PFSK-1 (cell line): Measurements from ENCODE around the gene IP6K1.

Experiments
- FOXP2 ChIP-seq: optimal IDR thresholded peaks from 2 replicates; pipeline ENCODE3; 2011; ENCODE audit warnings: borderline replicate concordance, control low read depth, inconsistent platforms; ENCODE audit not compliant: insufficient read depth; ENCODE audit errors: extremely low read length, extremely low read depth
- POLR2AphosphoS5 ChIP-seq: IDR thresholded peaks from 2 replicates; pipeline ENCODE4 v1.6.1; 2012; ENCODE audit warnings: low read depth, mild to moderate bottlenecking, control low read depth, low read length, moderate library complexity
- SIN3A ChIP-seq: IDR thresholded peaks from 2 replicates; pipeline ENCODE4 v1.6.1; 2012; ENCODE audit warnings: mild to moderate bottlenecking, low read length, moderate library complexity, borderline replicate concordance; ENCODE audit not compliant: insufficient read depth
- TAF1 ChIP-seq: IDR thresholded peaks from 2 replicates; pipeline ENCODE4 v1.6.1; 2012; ENCODE audit warnings: low read length, control low read depth, borderline replicate concordance; ENCODE audit not compliant: insufficient read depth
- TF ChIP-seq, protein P1 (sequence below), 2 experiments: IDR thresholded peaks; 2 replicates each; pipeline versions ENCODE4 v1.6.1 to v1.8.0; 2011 to 2012; ENCODE audit warnings: low read depth in 2 of 2, low read length in 2 of 2, control low read depth in 1 of 2, inconsistent platforms in 1 of 2, mild to moderate bottlenecking in 1 of 2, moderate library complexity in 1 of 2; ENCODE audit not compliant: insufficient read depth in 1 of 2

IP6K1 gene

DNA sequence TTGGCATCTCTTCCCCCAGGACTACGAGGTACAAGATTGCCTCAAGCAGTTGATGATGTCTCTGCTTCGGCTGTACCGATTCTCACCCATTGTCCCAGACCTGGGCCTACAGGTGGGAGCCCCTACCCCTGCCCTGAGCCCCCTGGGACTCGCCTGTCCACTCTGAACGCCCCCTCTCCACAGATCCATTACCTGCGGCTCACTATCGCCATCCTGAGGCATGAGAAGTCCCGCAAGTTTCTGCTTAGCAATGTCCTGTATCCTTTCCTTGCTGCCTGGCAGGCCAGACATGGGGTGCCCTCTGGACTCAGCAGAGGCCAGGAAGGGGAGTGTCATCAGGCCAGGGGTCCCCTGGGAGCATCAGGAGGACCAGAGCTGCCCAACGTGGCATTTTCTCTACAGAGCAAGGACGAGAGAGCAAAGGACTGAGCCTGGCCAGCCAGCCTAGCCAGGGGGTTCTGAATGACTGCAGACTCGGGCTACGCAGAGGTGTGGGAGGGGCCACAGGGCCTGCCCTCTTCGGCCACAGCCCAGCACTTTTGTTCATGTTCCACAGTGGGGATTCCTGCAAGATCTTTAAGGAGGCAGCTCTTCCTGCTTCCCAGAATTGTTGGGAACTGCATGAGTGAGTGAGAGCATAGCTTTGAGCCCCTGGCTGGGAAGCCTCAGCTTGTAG, 85.8 kb downstream of the IP6K1 start:
- TF ChIP-seq SIN3A (no peak), POLR2AphosphoS5 (no peak)

DNA sequence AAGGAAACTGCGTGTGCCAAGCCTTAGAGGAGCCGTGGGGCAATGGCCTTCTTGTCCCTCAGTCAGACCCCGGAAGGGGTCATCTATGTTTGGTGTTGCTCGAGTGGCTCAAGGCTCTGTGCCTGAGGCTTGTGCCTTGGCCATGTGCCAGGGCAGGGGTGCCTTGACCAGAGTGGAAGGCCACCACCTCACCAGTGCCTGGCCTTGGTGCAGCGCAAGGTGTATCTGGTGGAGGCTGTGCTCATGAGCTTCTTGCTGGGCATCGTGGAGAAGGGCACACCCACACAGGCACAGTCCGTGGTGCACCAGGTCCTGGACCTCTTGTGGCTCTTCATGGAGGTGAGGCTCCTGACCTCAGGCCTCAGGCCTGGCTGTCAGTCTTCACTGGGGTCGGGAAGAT, 86.3 kb downstream of the IP6K1 start:
- no peak for TF ChIP-seq TAF1
- no peak for TF ChIP-seq FOXP2

- TF ChIP-seq, protein P1, sequence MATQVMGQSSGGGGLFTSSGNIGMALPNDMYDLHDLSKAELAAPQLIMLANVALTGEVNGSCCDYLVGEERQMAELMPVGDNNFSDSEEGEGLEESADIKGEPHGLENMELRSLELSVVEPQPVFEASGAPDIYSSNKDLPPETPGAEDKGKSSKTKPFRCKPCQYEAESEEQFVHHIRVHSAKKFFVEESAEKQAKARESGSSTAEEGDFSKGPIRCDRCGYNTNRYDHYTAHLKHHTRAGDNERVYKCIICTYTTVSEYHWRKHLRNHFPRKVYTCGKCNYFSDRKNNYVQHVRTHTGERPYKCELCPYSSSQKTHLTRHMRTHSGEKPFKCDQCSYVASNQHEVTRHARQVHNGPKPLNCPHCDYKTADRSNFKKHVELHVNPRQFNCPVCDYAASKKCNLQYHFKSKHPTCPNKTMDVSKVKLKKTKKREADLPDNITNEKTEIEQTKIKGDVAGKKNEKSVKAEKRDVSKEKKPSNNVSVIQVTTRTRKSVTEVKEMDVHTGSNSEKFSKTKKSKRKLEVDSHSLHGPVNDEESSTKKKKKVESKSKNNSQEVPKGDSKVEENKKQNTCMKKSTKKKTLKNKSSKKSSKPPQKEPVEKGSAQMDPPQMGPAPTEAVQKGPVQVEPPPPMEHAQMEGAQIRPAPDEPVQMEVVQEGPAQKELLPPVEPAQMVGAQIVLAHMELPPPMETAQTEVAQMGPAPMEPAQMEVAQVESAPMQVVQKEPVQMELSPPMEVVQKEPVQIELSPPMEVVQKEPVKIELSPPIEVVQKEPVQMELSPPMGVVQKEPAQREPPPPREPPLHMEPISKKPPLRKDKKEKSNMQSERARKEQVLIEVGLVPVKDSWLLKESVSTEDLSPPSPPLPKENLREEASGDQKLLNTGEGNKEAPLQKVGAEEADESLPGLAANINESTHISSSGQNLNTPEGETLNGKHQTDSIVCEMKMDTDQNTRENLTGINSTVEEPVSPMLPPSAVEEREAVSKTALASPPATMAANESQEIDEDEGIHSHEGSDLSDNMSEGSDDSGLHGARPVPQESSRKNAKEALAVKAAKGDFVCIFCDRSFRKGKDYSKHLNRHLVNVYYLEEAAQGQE (IDR thresholded peaks at IDR 0.05; ENCODE audit: insufficient read depth in 1 of 2, low read depth in 2 of 2, low read length in 2 of 2), result no peak
- TF ChIP-seq POLR2AphosphoS5 (no peak), SIN3A (no peak), TAF1 (no peak), FOXP2 (no peak)
Measured at GRCh38 chr3:49699281-49699979, 86.9 kb downstream of the IP6K1 start.

GRCh38 chr3:49689908-49690624, 96.3 kb downstream of the IP6K1 start:
- TF ChIP-seq, protein P1 (IDR thresholded peaks at IDR 0.05; ENCODE audit: insufficient read depth in 1 of 2, low read depth in 2 of 2, low read length in 2 of 2), result 0 out of 4 replicates have a peak, but pooled peaks of 1 of the 2 experiments have one; percentile 50

DNA sequence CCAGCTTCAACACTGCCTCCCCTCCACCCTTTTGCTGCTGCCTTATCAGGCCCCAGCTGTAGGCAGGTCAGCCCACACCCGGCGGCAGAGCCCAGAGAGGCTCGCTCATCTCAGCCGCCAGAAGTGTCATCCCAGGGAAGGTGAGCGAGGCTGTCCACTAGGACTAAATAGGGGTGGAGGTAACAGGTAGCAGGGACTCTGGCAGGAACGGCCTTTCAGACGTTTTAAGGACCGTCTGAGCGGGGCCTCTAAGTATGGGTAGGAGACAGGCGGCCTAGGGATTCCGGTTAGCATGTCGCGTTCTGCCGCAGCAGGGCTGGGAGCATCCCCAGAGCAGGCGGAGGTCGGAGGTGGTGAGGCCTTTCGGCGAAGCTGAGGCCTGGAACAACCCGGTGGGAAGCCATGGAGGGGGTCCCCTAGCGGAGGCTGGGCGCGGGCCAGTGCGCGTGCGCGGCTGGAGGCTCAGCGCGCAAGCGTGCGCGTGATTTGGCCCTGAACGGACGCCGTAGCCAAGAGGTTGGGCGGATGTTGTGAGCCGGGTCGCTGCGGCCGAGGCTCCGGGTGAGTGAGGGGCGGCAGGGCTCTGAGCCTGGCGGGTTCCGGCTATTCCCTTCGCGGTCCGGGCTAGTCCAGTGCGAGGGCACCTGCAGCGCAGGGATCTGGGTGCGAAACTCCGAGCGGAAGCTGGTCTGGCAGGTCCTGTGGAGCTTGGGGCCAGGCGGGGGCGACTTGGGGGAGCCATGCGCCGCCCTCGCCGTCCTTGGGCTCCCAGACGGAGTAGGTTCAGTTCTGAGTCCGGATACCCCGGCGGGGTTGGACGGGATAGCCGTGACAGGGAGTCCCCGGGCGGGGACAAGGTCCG, 97.1 kb downstream of the IP6K1 start, which contains the start of the genes MST1 and RNF123:
TSS of gene MST1 (minus strand) at position 429 of the 862 bp plus-strand sequence. CDS start 783 bp downstream, outside the sequence.
TSS of gene RNF123 (plus strand) at position 512 of the 862 bp plus-strand sequence. CDS start 1,609 bp downstream, outside the sequence.
- TF ChIP-seq SIN3A, result peak; percentile 58; the same call in 1 of the 2 replicates
- no peak for TF ChIP-seq FOXP2
- TF ChIP-seq TAF1, result peak; percentile 62; the same call in 1 of the 2 replicates
- peak; percentile 78 for TF ChIP-seq POLR2AphosphoS5
- TF ChIP-seq, protein P1 (IDR thresholded peaks at IDR 0.05; ENCODE audit: insufficient read depth in 1 of 2, low read depth in 2 of 2, low read length in 2 of 2), result peak in 1 of 2 experiments; percentile 55; a peak in 1 of 4 replicates
